MM.1S (cell line): ENCODE results near the gene PHLDA1.

ENCODE experiments used
- CTCF ChIP-seq: fragments of 300-600 bp; sonication (generic); IDR thresholded peaks from 2 replicates; pipeline ENCODE4 v1.5.1; 2016; ENCODE audit warnings: antibody characterized with exemption, low read length, mixed read lengths
- EZH2 ChIP-seq: fragments of 300-600 bp; sonication (generic); optimal IDR thresholded peaks from 2 replicates; pipeline ENCODE3; 2017; ENCODE audit warnings: low read depth, mild to moderate bottlenecking, antibody characterized with exemption, low read length, mixed read lengths

- TF ChIP-seq CTCF (no peak), EZH2 (no peak)
Observed at GRCh38 chr12:76030341-76031080, 1.1 kb downstream of the PHLDA1 start.
